Transverse colon (tissue), 4 donors: Measurements from ENCODE around the gene ATXN10. TPM values are rescaled to one million over a fixed set of nuclear protein-coding genes. Genes with fewer than 3 reads are reported as not detected.

Experiments
- DNase-seq: peaks from one replicate; pipeline ENCODE4 v3.0.0-alpha.2; 2019
- H3K27ac ChIP-seq, 4 donors: fragments of 200-600 bp; sonication (generic); 2 replicates each; pipeline ENCODE4 v1.5.1; 2016 to 2018; ENCODE audit warnings: inconsistent platforms in 4 of 4
- H3K27me3 ChIP-seq: fragments of 200-600 bp; sonication (generic); 2 replicates; pipeline ENCODE4 v1.5.1; 2017; ENCODE audit warnings: inconsistent platforms
- H3K36me3 ChIP-seq, 4 donors: fragments of 200-600 bp; sonication (generic); 2 replicates each; pipeline ENCODE4 v1.5.1; 2017 to 2019; ENCODE audit warnings: inconsistent platforms in 4 of 4
- H3K4me1 ChIP-seq, 4 donors: fragments of 200-600 bp; sonication (generic); 2 replicates each; pipeline ENCODE4 v1.5.1; 2017 to 2020; ENCODE audit warnings: inconsistent platforms in 4 of 4
- H3K4me3 ChIP-seq, 4 donors: fragments of 200-600 bp; sonication (generic); 1 replicate in 1 of 4; 2 replicates in 3 of 4; pipeline versions ENCODE4 v1.5.1 to v1.6.1; 2017 to 2019; ENCODE audit warnings: inconsistent platforms in 4 of 4
- H3K9me3 ChIP-seq, 2 donors: fragments of 200-600 bp; sonication (generic); 2 replicates each; pipeline ENCODE4 v1.5.1; 2017 to 2019; ENCODE audit warnings: inconsistent platforms in 2 of 2
- CTCF ChIP-seq, 5 experiments: fragments of 200-600 bp in 3 of 5; fragments of 450-650 bp in 2 of 5; sonication (generic) in 3 of 5; IDR thresholded peaks; 1 replicate in 2 of 5; 2 replicates in 3 of 5; pipeline ENCODE4 v1.5.1; 2016 to 2017; ENCODE audit warnings: antibody characterized with exemption in 5 of 5, inconsistent platforms in 3 of 5, mild to moderate bottlenecking in 2 of 5, moderate library complexity in 1 of 5
- EP300 ChIP-seq: sonication (generic); formaldehyde crosslinking; IDR thresholded peaks from one replicate; pipeline ENCODE4 v1.6.1; 2017; ENCODE audit warnings: antibody characterized with exemption, low read depth
- POLR2A ChIP-seq: fragments of 450-650 bp; IDR thresholded peaks from one replicate; pipeline ENCODE4 v1.6.1; 2016; ENCODE audit warnings: antibody characterized with exemption, mild to moderate bottlenecking, moderate library complexity
- POLR2AphosphoS5 ChIP-seq, 3 donors: sonication (generic); formaldehyde crosslinking; IDR thresholded peaks; one replicate each; pipeline ENCODE4 v1.6.1; 2016; ENCODE audit warnings: antibody characterized with exemption in 3 of 3
- WGBS, 2 donors: methylation state at CpG; one replicate each; pipeline ENCODE4 v1.1.5; 2018; ENCODE audit warnings: low coverage in 1 of 2; 5-methylcytosine and 5-hydroxymethylcytosine counted together
- in situ Hi-C, 4 donors: fragments of 200-750 bp; cut with MboI; loops; one replicate each; pipeline versions ENCODE4 v1.15.0 to v1.15.1; 2017; ENCODE audit warnings: low sequenced_read_pairs in 3 of 4, low pct_ligation_motif_present in 1 of 4, low pct_unique_long_range_greater_than_20kb in 1 of 4
- intact Hi-C: fragments of 100-400 bp; cut with DNase I; formaldehyde crosslinking; loops from one replicate; pipeline ENCODE4 v1.15.1; 2023; ENCODE audit warnings: low total_unique reads
- total RNA-seq, 4 donors: library from RNA; depleted of rRNA; stranded (reverse); fragments of >200 nt; gene quantifications; one replicate each; pipeline ENCODE4 v1.1.0, GENCODE V29; 2016

The ATXN10 gene
- total RNA-seq, 4 donors from 2014 or later: 27.3 to 88.3 (median 47.8) TPM

- H3K36me3 ChIP-seq: no peaks in the 10 kb centered on the region
- no peak for DNase-seq
- H3K4me1 ChIP-seq: no peaks in the 10 kb centered on the region
- in situ Hi-C loops: no loop called here
- TF ChIP-seq POLR2A (no peak), CTCF (IDR thresholded peaks at IDR 0.05) (no peak), POLR2AphosphoS5 (IDR thresholded peaks at IDR 0.05) (no peak), EP300 (no peak)
- no peak overlapping the region for H3K4me3 ChIP-seq
- intact Hi-C loops: no loop called here
- peak overlapping the region in 1 of 4 donors; percentile 23 for H3K27ac ChIP-seq
- WGBS, 2 donors: 71 to 74% methylated on average over 1 of the region's 1 CpG
- no peaks in the 10 kb centered on the region for H3K9me3 ChIP-seq
- no peaks in the 10 kb centered on the region for H3K27me3 ChIP-seq
These were observed 103.4 kb downstream of the ATXN10 start for GRCh38 chr22:45775062-45775461.

- Histone ChIP-seq H3K36me3 (no peaks in the 10 kb centered on the region), H3K9me3 (no peaks in the 10 kb centered on the region), H3K4me3 (no peak overlapping the region), H3K27me3 (no peaks in the 10 kb centered on the region), H3K4me1 (no peaks in the 10 kb centered on the region), H3K27ac (no peak overlapping the region)
- DNase-seq: no peak
- intact Hi-C loops: no loop called here
- in situ Hi-C loops: no loop called here
- WGBS, 2 donors: 77 to 82% methylated on average over 8 to 14 of the region's 14 CpGs
- TF ChIP-seq POLR2A (no peak), EP300 (no peak), POLR2AphosphoS5 (IDR thresholded peaks at IDR 0.05) (no peak), CTCF (IDR thresholded peaks at IDR 0.05) (no peak)
These were observed 104.1 kb downstream of the ATXN10 start for GRCh38 chr22:45775569-45776312.

- no peak overlapping the region for H3K4me3 ChIP-seq
- H3K9me3 ChIP-seq: no peaks in the 10 kb centered on the region
- no peaks in the 10 kb centered on the region for H3K36me3 ChIP-seq
- no peak overlapping the region for H3K27ac ChIP-seq
- H3K27me3 ChIP-seq: no peaks in the 10 kb centered on the region
- H3K4me1 ChIP-seq: no peaks in the 10 kb centered on the region
- in situ Hi-C loops: no loop called here
- WGBS, 2 donors: 81 to 93% methylated on average over 2 of the region's 2 CpGs
- intact Hi-C loops: no loop called here
- DNase-seq: no peak
- TF ChIP-seq CTCF (IDR thresholded peaks at IDR 0.05): no peak
These were observed 104.6 kb downstream of the ATXN10 start for GRCh38 chr22:45776313-45776585.

GRCh38 chr22:45777046-45777851 is 105.6 kb downstream of the ATXN10 start:
- TF ChIP-seq CTCF (IDR thresholded peaks at IDR 0.05): no peak
- TF ChIP-seq POLR2AphosphoS5 (IDR thresholded peaks at IDR 0.05): no peak
- no peak for TF ChIP-seq EP300
- no peak for TF ChIP-seq POLR2A
- no peaks in the 10 kb centered on the region for H3K9me3 ChIP-seq
- H3K4me1 ChIP-seq: no peaks in the 10 kb centered on the region
- H3K27me3 ChIP-seq: no peaks in the 10 kb centered on the region
- no peak overlapping the region for H3K4me3 ChIP-seq
- WGBS, 2 donors: 80 to 82% methylated on average over 6 of the region's 6 CpGs
- H3K27ac ChIP-seq: no peak overlapping the region
- intact Hi-C loops (no loop called here), in situ Hi-C loops (no loop called here)
- no peak for DNase-seq
- no peaks in the 10 kb centered on the region for H3K36me3 ChIP-seq
